Heart left ventricle (tissue), 16 donors: Measurements from ENCODE around the gene ACTA2. TPM values are rescaled to one million over a fixed set of nuclear protein-coding genes. Genes with fewer than 3 reads are reported as not detected.

ENCODE experiments used
- ATAC-seq, 4 donors: fragments of 200-7000 bp; cut with Tn5 transposase; one replicate each; pipeline ENCODE4 v1.9.1; 2020 to 2022; ENCODE audit warnings: moderate library complexity in 4 of 4, mild to moderate bottlenecking in 3 of 4, moderate number of reproducible peaks in 1 of 4
- DNase-seq, 5 donors: peaks; one replicate each; pipeline ENCODE4 v3.0.0-alpha.2; 2020
- H3K27ac ChIP-seq, 12 donors: fragments of 200-600 bp; sonication (generic) in 4 of 12; one replicate each; pipeline versions ENCODE4 v1.5.0 to v1.8.0; 2016 to 2022; ENCODE audit warnings: mild to moderate bottlenecking in 2 of 12
- H3K27me3 ChIP-seq, 9 donors: fragments of 200-600 bp; sonication (generic) in 2 of 9; one replicate each; pipeline versions ENCODE4 v1.5.1 to v1.8.0; 2016 to 2022; ENCODE audit warnings: mild to moderate bottlenecking in 3 of 9
- H3K36me3 ChIP-seq, 9 donors: fragments of 200-600 bp; sonication (generic) in 2 of 9; one replicate each; pipeline versions ENCODE4 v1.5.0 to v1.8.0; 2018 to 2022; ENCODE audit warnings: mild to moderate bottlenecking in 2 of 9
- H3K4me1 ChIP-seq, 12 donors: fragments of 200-600 bp; sonication (generic) in 4 of 12; one replicate each; pipeline versions ENCODE4 v1.5.0 to v1.8.0; 2016 to 2022; ENCODE audit warnings: mild to moderate bottlenecking in 3 of 12
- H3K4me3 ChIP-seq, 12 donors: fragments of 200-600 bp; sonication (generic) in 4 of 12; one replicate each; pipeline versions ENCODE4 v1.5.0 to v1.8.0; 2017 to 2022; ENCODE audit warnings: mild to moderate bottlenecking in 9 of 12, moderate library complexity in 4 of 12
- H3K9me3 ChIP-seq, 12 donors: fragments of 200-600 bp; sonication (generic) in 4 of 12; one replicate each; pipeline versions ENCODE4 v1.5.0 to v1.8.0; 2016 to 2022; ENCODE audit warnings: mild to moderate bottlenecking in 1 of 12
- POLR2A ChIP-seq, 2 donors: fragments of 450-650 bp; IDR thresholded peaks; one replicate each; pipeline ENCODE4 v1.6.1; 2017; ENCODE audit warnings: antibody characterized with exemption in 2 of 2, mild to moderate bottlenecking in 2 of 2, moderate library complexity in 2 of 2
- WGBS, 4 donors: extraction: QIAGEN DNeasy Blood & Tissue Kit in 2 of 4; methylation state at CpG; one replicate each; pipeline versions ENCODE4 v1.1.5 to v1.1.7; 2013 to 2018; 5-methylcytosine and 5-hydroxymethylcytosine counted together
- intact Hi-C, 10 donors: fragments of 100-400 bp; cut with DNase I; formaldehyde crosslinking; loops; one replicate each; pipeline versions ENCODE4 v1.11.1 to v1.14.2; 2022
- polyA plus RNA-seq, 2 donors: library from polyadenylated mRNA; stranded (reverse); fragments of 200-250 nt; gene quantifications; one replicate each; pipeline ENCODE4 v1.2.3, GENCODE V29; 2013
- total RNA-seq, 9 donors: library from RNA; depleted of rRNA in 2 of 9; stranded (reverse); fragments of >200 nt in 2 of 9; fragmentation: NEBNext Ultra II Directional in 3 of 9; extraction: Animal tissue kit (Norgen Biotek cat#: 25700) in 3 of 9; gene quantifications; one replicate each; pipeline versions ENCODE4 v1.1.0 to v1.2.4, GENCODE V29; 2016 to 2023
- TF ChIP-seq, protein P1 (sequence below), 12 donors: fragments of 200-600 bp; sonication (generic) in 4 of 12; IDR thresholded peaks; one replicate each; pipeline versions ENCODE4 v1.5.0 to v1.8.0; 2018 to 2022; ENCODE audit warnings: antibody characterized with exemption in 12 of 12, mild to moderate bottlenecking in 5 of 12
- donor health status: ischemic (EF 13 %, LVEDD 7.1; RV severe dilation, severe dysfunction).
- donor health status: healthy with polysubstance abuse.
- donor health status: DM: no; HTN: yes; CAD: no.
- donor health status: DM: no; HTN: no; CAD: no.
- donor health status: ischemic (EF 25% LVEDD 6.9; RV normal size, moderate dysfunction).
- donor health status: ischemic (EF 25% LVEDD 5.7; RV mildly dilated, moderate dysfunction).
- donor health status: healthy.
- donor health status: DM: yes; HTN: yes; CAD: no.
- donor health status: ischemic (EF 35%, LVEDD 5.7; RV mildly dilated, moderate dysfunction).
- donor health status: nonischemic (EF 11% LVEDD 7.7; RV severe dilation, severe dysfunction).
- donor health status: DM: yes; HTN: yes; CAD: no.
- donor health status: PGD.
- donor health status: ischemic (EF 29% LVEDD 5.4; RV normal size, mild dysfunction).
- donor health status: nonischemic (EF 23%, LVEDD 6.1; RV moderate dilation, normal function).

Gene ACTA2
- total and polyA plus RNA-seq, 11 donors, result 70.9 to 244 (median 110) TPM

GRCh38 chr10:88999625-89000024 lies 47.1 kb upstream of the ACTA2 start:
- Histone ChIP-seq H3K4me1 (peaks cover 0 to 78% (median 18%) of the 10 kb centered on the region in 12 donors), H3K9me3 (no peaks in the 10 kb centered on the region), H3K27me3 (no peaks in the 10 kb centered on the region), H3K36me3 (peaks cover 0 to 21% (median 17%) of the 10 kb centered on the region in 9 donors), H3K4me3 (peak overlapping the region in 8 of 12 donors; percentile 15 to 45 (median 28)), H3K27ac (peak overlapping the region in 9 of 12 donors; percentile 14 to 62 (median 37))
- TF ChIP-seq, protein P1, sequence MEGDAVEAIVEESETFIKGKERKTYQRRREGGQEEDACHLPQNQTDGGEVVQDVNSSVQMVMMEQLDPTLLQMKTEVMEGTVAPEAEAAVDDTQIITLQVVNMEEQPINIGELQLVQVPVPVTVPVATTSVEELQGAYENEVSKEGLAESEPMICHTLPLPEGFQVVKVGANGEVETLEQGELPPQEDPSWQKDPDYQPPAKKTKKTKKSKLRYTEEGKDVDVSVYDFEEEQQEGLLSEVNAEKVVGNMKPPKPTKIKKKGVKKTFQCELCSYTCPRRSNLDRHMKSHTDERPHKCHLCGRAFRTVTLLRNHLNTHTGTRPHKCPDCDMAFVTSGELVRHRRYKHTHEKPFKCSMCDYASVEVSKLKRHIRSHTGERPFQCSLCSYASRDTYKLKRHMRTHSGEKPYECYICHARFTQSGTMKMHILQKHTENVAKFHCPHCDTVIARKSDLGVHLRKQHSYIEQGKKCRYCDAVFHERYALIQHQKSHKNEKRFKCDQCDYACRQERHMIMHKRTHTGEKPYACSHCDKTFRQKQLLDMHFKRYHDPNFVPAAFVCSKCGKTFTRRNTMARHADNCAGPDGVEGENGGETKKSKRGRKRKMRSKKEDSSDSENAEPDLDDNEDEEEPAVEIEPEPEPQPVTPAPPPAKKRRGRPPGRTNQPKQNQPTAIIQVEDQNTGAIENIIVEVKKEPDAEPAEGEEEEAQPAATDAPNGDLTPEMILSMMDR (IDR thresholded peaks at IDR 0.05), result no peak
- no peak for TF ChIP-seq POLR2A (IDR thresholded peaks at IDR 0.05)
- intact Hi-C loops, result no loop called here
- no peak for ATAC-seq
- 56 to 70% (median 63%) methylated on average over 1 of the region's 1 CpG for WGBS, 4 donors
- DNase-seq, result no peak

DNA sequence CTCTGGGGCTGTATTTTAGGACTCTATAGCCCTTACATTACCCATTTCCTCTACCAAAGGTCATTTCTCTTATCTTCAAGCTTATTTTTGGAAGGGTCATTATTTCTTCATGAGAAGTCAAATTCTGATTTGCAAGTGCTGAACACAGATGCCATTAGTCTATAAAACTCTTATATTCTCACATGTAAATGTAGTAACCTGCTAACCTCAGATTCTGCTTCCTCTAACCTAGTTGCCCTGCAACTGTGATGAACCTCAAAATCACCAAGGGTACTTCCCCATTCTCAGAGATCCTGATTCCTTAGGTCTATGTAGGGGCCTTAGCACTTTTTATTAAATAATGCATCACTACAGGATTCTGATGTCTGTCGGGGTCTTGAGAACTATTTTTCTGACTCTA lies 44.4 kb upstream of the ACTA2 start:
- peaks cover 0 to 91% (median 14%) of the 10 kb centered on the region in 12 donors for H3K4me1 ChIP-seq
- 93 to 97% (median 95%) methylated on average over 1 of the region's 1 CpG for WGBS, 4 donors
- TF ChIP-seq, protein P1 (IDR thresholded peaks at IDR 0.05), result no peak
- no peak for TF ChIP-seq POLR2A (IDR thresholded peaks at IDR 0.05)
- intact Hi-C loops, result no loop called here
- ATAC-seq, result no peak
- peak overlapping the region in 1 of 12 donors; percentile 53 for H3K27ac ChIP-seq
- H3K36me3 ChIP-seq, result no peaks in the 10 kb centered on the region
- no peak overlapping the region for H3K4me3 ChIP-seq
- no peaks in the 10 kb centered on the region for H3K27me3 ChIP-seq
- H3K9me3 ChIP-seq, result no peaks in the 10 kb centered on the region
- DNase-seq, result no peak

DNA sequence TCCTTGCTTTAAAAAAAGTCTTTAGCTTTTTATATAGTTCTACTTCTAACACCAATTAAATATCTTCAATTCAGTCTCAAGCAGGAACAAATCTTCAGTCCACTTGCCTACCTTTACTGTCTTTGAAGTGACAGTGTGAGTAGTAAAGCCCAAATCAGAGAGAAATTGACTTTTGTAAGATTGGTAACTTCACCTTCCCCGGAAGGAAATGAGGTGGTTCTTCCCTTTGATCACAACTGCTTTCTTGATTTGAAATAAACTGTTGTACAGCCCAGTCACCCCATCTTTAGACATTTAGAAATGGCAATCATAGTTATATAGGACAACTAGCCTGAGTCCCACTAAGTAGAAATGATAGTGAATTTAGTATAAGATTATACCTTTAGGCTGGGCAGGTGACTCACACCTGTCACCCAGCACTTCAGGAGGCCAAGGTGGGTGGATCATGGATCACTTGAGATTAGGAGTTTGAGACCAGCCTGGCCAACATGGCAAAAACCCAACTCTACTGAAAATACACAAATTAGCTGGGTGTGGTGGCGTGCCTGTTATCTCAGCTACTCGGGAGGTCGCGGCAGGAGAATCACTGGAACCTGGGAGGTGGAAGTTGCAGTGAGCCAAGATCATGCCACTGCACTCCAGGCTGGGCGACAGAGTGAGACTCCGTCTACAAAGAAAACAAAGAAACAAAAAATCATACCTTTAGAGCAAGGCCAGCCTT lies 42.7 kb upstream of the ACTA2 start:
- Histone ChIP-seq H3K4me3 (peak overlapping the region in 3 of 12 donors; percentile 1 to 16 (median 14)), H3K27ac (peak overlapping the region in 5 of 12 donors; percentile 9 to 53 (median 19)), H3K27me3 (no peaks in the 10 kb centered on the region), H3K9me3 (no peaks in the 10 kb centered on the region), H3K4me1 (peaks cover 0 to 77% (median 9%) of the 10 kb centered on the region in 12 donors), H3K36me3 (no peaks in the 10 kb centered on the region)
- WGBS, 4 donors, result 74 to 90% (median 77%) methylated on average over 7 of the region's 7 CpGs
- ATAC-seq (no peak), DNase-seq (no peak)
- TF ChIP-seq, protein P1 (IDR thresholded peaks at IDR 0.05), result no peak
- no peak for TF ChIP-seq POLR2A (IDR thresholded peaks at IDR 0.05)
- intact Hi-C loops, result no loop called here

DNA sequence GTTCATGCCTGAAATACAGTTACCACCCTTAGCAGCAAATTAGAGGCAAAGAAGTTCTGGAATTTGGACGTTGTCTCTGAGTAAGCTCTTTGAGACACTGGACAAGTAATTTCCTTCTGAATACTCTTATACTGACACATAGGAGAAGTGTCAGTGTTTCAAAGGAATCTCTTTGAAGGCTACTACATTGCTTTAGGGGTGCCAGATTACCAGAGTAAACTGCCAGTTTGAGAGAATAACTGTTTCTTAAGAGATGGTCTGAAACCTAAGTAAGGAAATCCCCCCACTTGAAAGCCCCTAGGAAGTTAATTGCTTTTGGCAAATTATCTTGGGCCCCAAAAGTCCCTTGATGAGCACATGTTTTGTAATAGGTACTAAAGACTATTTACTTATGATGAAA lies 41.4 kb upstream of the ACTA2 start:
- Histone ChIP-seq H3K9me3 (no peaks in the 10 kb centered on the region), H3K4me1 (peaks cover 0 to 80% (median 16%) of the 10 kb centered on the region in 12 donors), H3K27me3 (no peaks in the 10 kb centered on the region), H3K36me3 (no peaks in the 10 kb centered on the region), H3K4me3 (peak overlapping the region in 9 of 12 donors; percentile 1 to 96 (median 84)), H3K27ac (peak overlapping the region in 6 of 12 donors; percentile 38 to 99 (median 96))
- DNase-seq (no peak), ATAC-seq (no peak)
- intact Hi-C loops, result no loop called here
- TF ChIP-seq POLR2A (IDR thresholded peaks at IDR 0.05), result no peak
- TF ChIP-seq, protein P1 (IDR thresholded peaks at IDR 0.05), result no peak
- WGBS, 4 donors, result 13 to 65% (median 52%) methylated on average over 1 of the region's 1 CpG
